ENCODE measurements around the gene IL17C. TPM values are rescaled to one million over a fixed set of nuclear protein-coding genes. Genes with fewer than 3 reads are reported as not detected.

The IL17C gene
- total and polyA plus RNA-seq, 4 donors: 0.14 to 1.8 TPM; not detected in 2

GRCh38 chr16:88597856-88598491 is 40.4 kb upstream of the IL17C start:
- Histone ChIP-seq H3K9ac (ENCODE audit: insufficient read depth in 1 of 2, low read length in 2 of 2) (no peak overlapping the region), H3K4me3 (no peak overlapping the region), H3K27me3 (ENCODE audit: control insufficient read depth in 3 of 3, insufficient read depth in 3 of 3, low read length in 2 of 3) (no peaks in the 10 kb centered on the region), H3K4me1 (ENCODE audit: control insufficient read depth in 5 of 5, insufficient read depth in 5 of 5, low read length in 5 of 5) (peaks cover 0 to 6% (median 0%) of the 10 kb centered on the region in 5 donors), H3K27ac (ENCODE audit: low read depth in 1 of 2, low read length in 1 of 2) (no peak overlapping the region), H3K9me3 (ENCODE audit: control insufficient read depth in 4 of 4, insufficient read depth in 3 of 4, low read length in 3 of 4) (no peaks in the 10 kb centered on the region), H3K36me3 (ENCODE audit: control insufficient read depth in 4 of 4, insufficient read depth in 4 of 4, low read length in 4 of 4) (peaks cover 4 to 35% (median 26%) of the 10 kb centered on the region in 4 donors)
- 88 to 90% methylated on average over 21 of the region's 21 CpGs for WGBS, 2 donors
- no peak for DNase-seq
- TF ChIP-seq CTCF (IDR thresholded peaks at IDR 0.05; ENCODE audit: control extremely low read depth, extremely low read depth): no peak
- no peak for ATAC-seq (ENCODE audit: insufficient read depth, low FRiP score)

- Histone ChIP-seq H3K4me1 (ENCODE audit: control insufficient read depth in 5 of 5, insufficient read depth in 5 of 5, low read length in 5 of 5) (peaks cover 0 to 4% (median 0%) of the 10 kb centered on the region in 5 donors), H3K27ac (ENCODE audit: low read depth in 1 of 2, low read length in 1 of 2) (peak overlapping the region; percentile 66 to 71), H3K9me3 (ENCODE audit: control insufficient read depth in 4 of 4, insufficient read depth in 3 of 4, low read length in 3 of 4) (no peaks in the 10 kb centered on the region), H3K9ac (ENCODE audit: insufficient read depth in 1 of 2, low read length in 2 of 2) (no peak overlapping the region), H3K27me3 (ENCODE audit: control insufficient read depth in 3 of 3, insufficient read depth in 3 of 3, low read length in 2 of 3) (no peaks in the 10 kb centered on the region), H3K4me3 (no peak overlapping the region), H3K36me3 (ENCODE audit: control insufficient read depth in 4 of 4, insufficient read depth in 4 of 4, low read length in 4 of 4) (peaks cover 4 to 35% (median 25%) of the 10 kb centered on the region in 4 donors)
- TF ChIP-seq CTCF (IDR thresholded peaks at IDR 0.05; ENCODE audit: control extremely low read depth, extremely low read depth): no peak
- WGBS, 2 donors: 42 to 69% methylated on average over 14 of the region's 14 CpGs
- DNase-seq (peak; percentile 26 to 47 (median 28)), ATAC-seq (ENCODE audit: insufficient read depth, low FRiP score) (peak; percentile 73)
Observed at GRCh38 chr16:88599092-88599733, 39.2 kb upstream of the IL17C start.

GRCh38 chr16:88599825-88600538 is 38.4 kb upstream of the IL17C start:
- ATAC-seq (ENCODE audit: insufficient read depth, low FRiP score) (no peak), DNase-seq (no peak)
- WGBS, 2 donors: 70 to 72% methylated on average over 25 of the region's 25 CpGs
- no peaks in the 10 kb centered on the region for H3K9me3 ChIP-seq (ENCODE audit: control insufficient read depth in 4 of 4, insufficient read depth in 3 of 4, low read length in 3 of 4)
- peaks cover 0 to 4% (median 0%) of the 10 kb centered on the region in 5 donors for H3K4me1 ChIP-seq (ENCODE audit: control insufficient read depth in 5 of 5, insufficient read depth in 5 of 5, low read length in 5 of 5)
- no peak overlapping the region for H3K9ac ChIP-seq (ENCODE audit: insufficient read depth in 1 of 2, low read length in 2 of 2)
- no peak overlapping the region for H3K4me3 ChIP-seq
- H3K27me3 ChIP-seq (ENCODE audit: control insufficient read depth in 3 of 3, insufficient read depth in 3 of 3, low read length in 2 of 3): no peaks in the 10 kb centered on the region
- H3K27ac ChIP-seq (ENCODE audit: low read depth in 1 of 2, low read length in 1 of 2): peak overlapping the region; percentile 66 to 83
- peaks cover 4 to 40% (median 25%) of the 10 kb centered on the region in 4 donors for H3K36me3 ChIP-seq (ENCODE audit: control insufficient read depth in 4 of 4, insufficient read depth in 4 of 4, low read length in 4 of 4)
- no peak for TF ChIP-seq CTCF (IDR thresholded peaks at IDR 0.05; ENCODE audit: control extremely low read depth, extremely low read depth)

Measured in lung (tissue), 12 donors.